GM12878 (cell line): Measurements from ENCODE around the gene FASN.

Experiments
- EZH2 ChIP-seq: IDR thresholded peaks from 2 replicates; pipeline ENCODE4 v1.6.1; 2012; ENCODE audit warnings: low read depth, mild to moderate bottlenecking, control low read depth, inconsistent platforms, low read length, borderline replicate concordance; ENCODE audit not compliant: control insufficient read depth
- GABPA ChIP-seq: IDR thresholded peaks from 2 replicates; pipeline ENCODE4 v1.6.1; 2014; ENCODE audit warnings: antibody characterized with exemption, low read depth, mild to moderate bottlenecking, inconsistent platforms
- MYC ChIP-seq: IDR thresholded peaks from 2 replicates; pipeline ENCODE4 v1.6.1; 2011; ENCODE audit warnings: mild to moderate bottlenecking, low read length, moderate library complexity, inconsistent platforms; ENCODE audit not compliant: insufficient read depth, insufficient replicate concordance, insufficient read length, severe bottlenecking
- TF ChIP-seq, protein P1 (sequence below): fragments of 450-650 bp; IDR thresholded peaks from 2 replicates; pipeline ENCODE4 v1.6.1; 2018; ENCODE audit warnings: mild to moderate bottlenecking, low read depth, moderate library complexity; ENCODE audit not compliant: partially characterized antibody
- TF ChIP-seq, protein P2 (sequence below): IDR thresholded peaks from 2 replicates; pipeline ENCODE4 v1.6.1; 2012; ENCODE audit warnings: low read depth, low read length, improper control_type of control experiment
- TF ChIP-seq, protein P3 (sequence below), 3 experiments: IDR thresholded peaks in 2 of 3; conservative IDR thresholded peaks in 1 of 3; 2 replicates each; pipeline ENCODE4 v1.5.1; 2011; ENCODE audit warnings: low read depth in 3 of 3, low read length in 3 of 3, mild to moderate bottlenecking in 3 of 3, control low read depth in 2 of 3, moderate library complexity in 2 of 3, inconsistent platforms in 1 of 3, mixed read lengths in 1 of 3; ENCODE audit not compliant: control insufficient read depth in 2 of 3, insufficient read depth in 1 of 3; ENCODE audit errors: extremely low read depth in 1 of 3

DNA sequence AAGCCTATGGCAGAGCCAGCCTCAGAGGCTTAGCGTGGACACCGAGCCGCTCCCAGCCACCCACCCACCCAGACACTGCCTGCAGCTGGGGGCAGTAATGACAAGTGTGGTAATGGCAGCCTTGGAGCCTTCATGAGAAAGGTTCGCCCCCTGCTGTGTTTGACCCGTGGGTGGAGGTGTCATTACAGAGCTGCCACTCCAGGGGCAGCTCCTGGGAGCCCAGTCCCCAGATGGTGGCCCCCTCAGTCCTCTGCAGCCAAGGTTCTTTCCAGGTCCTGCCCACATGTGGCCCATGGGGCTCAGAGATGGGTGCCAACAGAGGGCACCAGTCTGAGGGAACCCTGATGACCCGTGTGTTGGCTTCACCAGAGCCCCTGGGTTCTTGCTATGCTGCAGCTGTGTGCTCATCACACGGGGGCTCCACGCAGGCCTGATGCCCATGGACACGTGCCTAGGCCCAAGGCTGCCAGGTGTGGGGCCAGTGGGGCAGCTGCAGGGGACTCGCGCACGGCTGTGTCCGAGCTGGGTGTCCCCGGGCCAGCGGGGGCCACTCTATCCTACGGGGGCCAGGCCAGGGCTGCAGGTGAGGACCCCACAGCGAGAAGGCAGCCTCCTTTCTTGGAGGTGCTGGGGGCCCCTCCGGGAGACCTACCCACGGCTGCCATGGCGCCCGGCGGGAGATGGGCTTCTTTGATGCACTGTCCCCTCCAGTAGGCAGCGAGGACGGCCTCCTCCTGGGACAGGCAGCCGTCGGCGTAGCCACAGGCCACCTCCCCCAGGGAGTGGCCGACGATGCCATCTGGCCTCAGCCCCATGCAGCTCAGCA is 8.1 kb downstream of the FASN start:
- TF ChIP-seq, protein P1, sequence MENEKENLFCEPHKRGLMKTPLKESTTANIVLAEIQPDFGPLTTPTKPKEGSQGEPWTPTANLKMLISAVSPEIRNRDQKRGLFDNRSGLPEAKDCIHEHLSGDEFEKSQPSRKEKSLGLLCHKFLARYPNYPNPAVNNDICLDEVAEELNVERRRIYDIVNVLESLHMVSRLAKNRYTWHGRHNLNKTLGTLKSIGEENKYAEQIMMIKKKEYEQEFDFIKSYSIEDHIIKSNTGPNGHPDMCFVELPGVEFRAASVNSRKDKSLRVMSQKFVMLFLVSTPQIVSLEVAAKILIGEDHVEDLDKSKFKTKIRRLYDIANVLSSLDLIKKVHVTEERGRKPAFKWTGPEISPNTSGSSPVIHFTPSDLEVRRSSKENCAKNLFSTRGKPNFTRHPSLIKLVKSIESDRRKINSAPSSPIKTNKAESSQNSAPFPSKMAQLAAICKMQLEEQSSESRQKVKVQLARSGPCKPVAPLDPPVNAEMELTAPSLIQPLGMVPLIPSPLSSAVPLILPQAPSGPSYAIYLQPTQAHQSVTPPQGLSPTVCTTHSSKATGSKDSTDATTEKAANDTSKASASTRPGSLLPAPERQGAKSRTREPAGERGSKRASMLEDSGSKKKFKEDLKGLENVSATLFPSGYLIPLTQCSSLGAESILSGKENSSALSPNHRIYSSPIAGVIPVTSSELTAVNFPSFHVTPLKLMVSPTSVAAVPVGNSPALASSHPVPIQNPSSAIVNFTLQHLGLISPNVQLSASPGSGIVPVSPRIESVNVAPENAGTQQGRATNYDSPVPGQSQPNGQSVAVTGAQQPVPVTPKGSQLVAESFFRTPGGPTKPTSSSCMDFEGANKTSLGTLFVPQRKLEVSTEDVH, result no peak
- TF ChIP-seq MYC, result no peak
- no peak for TF ChIP-seq EZH2
- no peak for TF ChIP-seq GABPA
- TF ChIP-seq, protein P2, sequence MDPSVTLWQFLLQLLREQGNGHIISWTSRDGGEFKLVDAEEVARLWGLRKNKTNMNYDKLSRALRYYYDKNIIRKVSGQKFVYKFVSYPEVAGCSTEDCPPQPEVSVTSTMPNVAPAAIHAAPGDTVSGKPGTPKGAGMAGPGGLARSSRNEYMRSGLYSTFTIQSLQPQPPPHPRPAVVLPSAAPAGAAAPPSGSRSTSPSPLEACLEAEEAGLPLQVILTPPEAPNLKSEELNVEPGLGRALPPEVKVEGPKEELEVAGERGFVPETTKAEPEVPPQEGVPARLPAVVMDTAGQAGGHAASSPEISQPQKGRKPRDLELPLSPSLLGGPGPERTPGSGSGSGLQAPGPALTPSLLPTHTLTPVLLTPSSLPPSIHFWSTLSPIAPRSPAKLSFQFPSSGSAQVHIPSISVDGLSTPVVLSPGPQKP, result no peak
- TF ChIP-seq, protein P3, sequence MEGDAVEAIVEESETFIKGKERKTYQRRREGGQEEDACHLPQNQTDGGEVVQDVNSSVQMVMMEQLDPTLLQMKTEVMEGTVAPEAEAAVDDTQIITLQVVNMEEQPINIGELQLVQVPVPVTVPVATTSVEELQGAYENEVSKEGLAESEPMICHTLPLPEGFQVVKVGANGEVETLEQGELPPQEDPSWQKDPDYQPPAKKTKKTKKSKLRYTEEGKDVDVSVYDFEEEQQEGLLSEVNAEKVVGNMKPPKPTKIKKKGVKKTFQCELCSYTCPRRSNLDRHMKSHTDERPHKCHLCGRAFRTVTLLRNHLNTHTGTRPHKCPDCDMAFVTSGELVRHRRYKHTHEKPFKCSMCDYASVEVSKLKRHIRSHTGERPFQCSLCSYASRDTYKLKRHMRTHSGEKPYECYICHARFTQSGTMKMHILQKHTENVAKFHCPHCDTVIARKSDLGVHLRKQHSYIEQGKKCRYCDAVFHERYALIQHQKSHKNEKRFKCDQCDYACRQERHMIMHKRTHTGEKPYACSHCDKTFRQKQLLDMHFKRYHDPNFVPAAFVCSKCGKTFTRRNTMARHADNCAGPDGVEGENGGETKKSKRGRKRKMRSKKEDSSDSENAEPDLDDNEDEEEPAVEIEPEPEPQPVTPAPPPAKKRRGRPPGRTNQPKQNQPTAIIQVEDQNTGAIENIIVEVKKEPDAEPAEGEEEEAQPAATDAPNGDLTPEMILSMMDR (IDR thresholded peaks at IDR 0.05 in 2 of 3, conservative IDR thresholded peaks at IDR 0.05 in 1 of 3; ENCODE audit: control insufficient read depth in 2 of 3, extremely low read depth in 1 of 3, insufficient read depth in 1 of 3, low read depth in 3 of 3, low read length in 3 of 3), result no peak
